Measurements from ENCODE around the gene NISCH. TPM values are rescaled to one million over a fixed set of nuclear protein-coding genes. Genes with fewer than 3 reads are reported as not detected.

Gene NISCH
- total RNA-seq, 8 experiments from 2014 or later: 54.4 to 134 (median 80.6) TPM

GRCh38 chr3:52495777-52496602 lies 40.6 kb downstream of the NISCH start:
- H3K4me1 ChIP-seq (replicated peaks in 1 of 2): no peaks in the 10 kb centered on the region
- H3K27ac ChIP-seq: no peak overlapping the region
- H3K4me3 ChIP-seq: no peak overlapping the region
- ATAC-seq (replicated peaks in 6 of 8): peak; percentile 8 to 85 (median 36)
- in situ Hi-C loops (cut with MboI; ENCODE audit: low pct_unique_long_range_greater_than_20kb in 2 of 9, low sequenced_read_pairs in 9 of 9, unreplicated experiment in 9 of 9): no loop called here
- 39 to 100% (median 95%) methylated on average over 1 to 3 of the region's 16 CpGs; no CpG with 5 or more reads in 4 of the 10 experiments for WGBS, 10 experiments

GRCh38 chr3:52498137-52499054 lies 43.0 kb downstream of the NISCH start:
- Histone ChIP-seq H3K4me1 (replicated peaks in 1 of 2) (no peaks in the 10 kb centered on the region), H3K27ac (no peak overlapping the region), H3K4me3 (no peak overlapping the region)
- in situ Hi-C loops (cut with MboI; ENCODE audit: low pct_unique_long_range_greater_than_20kb in 2 of 9, low sequenced_read_pairs in 9 of 9, unreplicated experiment in 9 of 9): no loop called here
- 68 to 100% (median 70%) methylated on average over 1 to 6 of the region's 24 CpGs; no CpG with 5 or more reads in 4 of the 10 experiments for WGBS, 10 experiments
- peak in 6 of 8 experiments; percentile 12 to 50 (median 16) for ATAC-seq (replicated peaks in 6 of 8)

DNA sequence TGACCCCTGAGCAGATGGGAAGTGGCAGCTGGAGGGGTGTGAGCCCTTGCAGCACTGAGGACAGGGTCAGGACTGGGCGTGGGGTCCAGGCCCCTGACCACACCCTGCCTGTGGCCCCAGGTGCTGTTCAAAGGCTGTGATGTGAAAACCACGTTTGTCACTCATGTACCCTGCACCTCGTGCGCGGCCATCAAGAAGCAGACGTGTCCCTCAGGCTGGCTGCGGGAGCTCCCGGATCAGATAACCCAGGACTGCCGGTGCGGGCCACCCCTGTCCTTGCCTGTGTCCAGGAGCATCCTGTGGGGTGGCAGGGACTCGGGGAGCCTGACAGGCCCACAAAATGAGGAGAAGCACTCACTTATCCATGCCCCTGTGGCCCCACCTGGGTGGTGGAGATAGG lies 45.6 kb downstream of the NISCH start:
- H3K4me1 ChIP-seq (replicated peaks in 1 of 2): peaks cover 4 to 8% of the 10 kb centered on the region in 2 donors
- no peak overlapping the region for H3K27ac ChIP-seq
- H3K4me3 ChIP-seq: no peak overlapping the region
- ATAC-seq (replicated peaks in 6 of 8): no peak
- in situ Hi-C loops (cut with MboI; ENCODE audit: low pct_unique_long_range_greater_than_20kb in 2 of 9, low sequenced_read_pairs in 9 of 9, unreplicated experiment in 9 of 9): no loop called here
- 60 to 87% methylated on average over 1 to 5 of the region's 11 CpGs; no CpG with 5 or more reads in 8 of the 10 experiments for WGBS, 10 experiments

GRCh38 chr3:52502001-52502400 lies 46.6 kb downstream of the NISCH start:
- no peak overlapping the region for H3K4me3 ChIP-seq
- ATAC-seq (replicated peaks in 6 of 8): no peak

DNA sequence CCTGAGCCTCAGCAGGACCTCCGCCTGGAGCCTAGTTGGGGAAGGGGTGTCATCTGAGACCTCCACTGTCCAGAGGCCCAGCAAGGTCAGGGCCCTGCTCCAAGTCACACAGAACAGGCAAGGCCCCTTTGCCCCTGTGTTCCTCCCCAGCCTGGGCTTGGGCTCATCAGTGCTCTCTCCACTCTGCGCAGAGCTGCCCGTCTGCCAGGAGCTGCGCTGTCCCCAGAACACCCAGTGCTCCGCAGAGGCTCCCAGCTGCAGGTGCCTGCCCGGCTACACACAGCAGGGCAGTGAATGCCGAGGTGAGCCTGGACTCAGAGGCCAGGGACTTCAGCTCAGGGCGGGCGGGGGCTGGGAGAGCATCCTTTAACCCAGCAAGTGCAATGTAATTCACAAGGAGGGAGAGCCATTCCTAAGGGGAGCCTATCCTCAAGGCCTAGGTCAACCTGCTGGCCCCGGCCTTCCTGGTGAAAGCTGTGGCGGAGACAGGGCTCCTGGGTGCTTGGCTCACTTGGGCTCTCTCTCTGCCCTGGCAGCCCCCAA lies 47.5 kb downstream of the NISCH start:
- in situ Hi-C loops (cut with MboI; ENCODE audit: low pct_unique_long_range_greater_than_20kb in 2 of 9, low sequenced_read_pairs in 9 of 9, unreplicated experiment in 9 of 9): no loop called here
- Histone ChIP-seq H3K4me1 (replicated peaks in 1 of 2) (peaks cover 4 to 8% of the 10 kb centered on the region in 2 donors), H3K27ac (no peak overlapping the region), H3K4me3 (no peak overlapping the region)
- 17 to 20% methylated on average over 1 of the region's 11 CpGs; no CpG with 5 or more reads in 8 of the 10 experiments for WGBS, 10 experiments
- ATAC-seq (replicated peaks in 6 of 8): peak in 1 of 8 experiments; percentile 7

More at GRCh38 chr3:52502001-52502400, 46.6 kb downstream of the NISCH start:
- no peak overlapping the region for H3K27ac ChIP-seq
- peaks cover 4 to 8% of the 10 kb centered on the region in 2 donors for H3K4me1 ChIP-seq (replicated peaks in 1 of 2)
- 90 to 100% (median 100%) methylated on average over 1 to 3 of the region's 11 CpGs; no CpG with 5 or more reads in 7 of the 10 experiments for WGBS, 10 experiments
- in situ Hi-C loops (cut with MboI; ENCODE audit: low pct_unique_long_range_greater_than_20kb in 2 of 9, low sequenced_read_pairs in 9 of 9, unreplicated experiment in 9 of 9): no loop called here

GRCh38 chr3:52503788-52504424 lies 48.5 kb downstream of the NISCH start:
- in situ Hi-C loops (cut with MboI; ENCODE audit: low pct_unique_long_range_greater_than_20kb in 2 of 9, low sequenced_read_pairs in 9 of 9, unreplicated experiment in 9 of 9): no loop called here
- peak in 1 of 8 experiments; percentile 12 for ATAC-seq (replicated peaks in 6 of 8)
- peaks cover 4 to 8% of the 10 kb centered on the region in 2 donors for H3K4me1 ChIP-seq (replicated peaks in 1 of 2)
- WGBS, 10 experiments: 40% methylated on average over 1 of the region's 23 CpGs; no CpG with 5 or more reads in 9 of the 10 experiments
- no peak overlapping the region for H3K4me3 ChIP-seq
- H3K27ac ChIP-seq: no peak overlapping the region

DNA sequence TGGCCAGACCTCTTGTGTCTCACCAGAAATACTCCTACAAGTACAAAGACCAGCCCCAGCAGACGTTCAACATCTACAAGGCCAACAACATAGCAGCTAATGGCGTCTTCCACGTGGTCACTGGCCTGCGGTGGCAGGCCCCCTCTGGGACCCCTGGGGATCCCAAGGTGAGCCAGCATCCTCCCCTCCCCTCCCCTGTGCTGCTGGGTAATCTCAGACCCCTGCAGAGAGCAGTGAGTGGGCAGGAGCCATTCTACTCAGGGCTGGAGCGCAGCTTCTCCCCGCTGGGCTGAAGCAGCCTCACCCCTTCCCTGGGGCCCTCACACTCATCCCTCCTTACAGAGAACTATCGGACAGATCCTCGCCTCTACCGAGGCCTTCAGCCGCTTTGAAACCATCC lies 49.6 kb downstream of the NISCH start:
- Histone ChIP-seq H3K27ac (no peak overlapping the region), H3K4me3 (no peak overlapping the region), H3K4me1 (replicated peaks in 1 of 2) (peaks cover 4 to 8% of the 10 kb centered on the region in 2 donors)
- in situ Hi-C loops (cut with MboI; ENCODE audit: low pct_unique_long_range_greater_than_20kb in 2 of 9, low sequenced_read_pairs in 9 of 9, unreplicated experiment in 9 of 9): no loop called here
- 90 to 100% (median 100%) methylated on average over 1 to 4 of the region's 10 CpGs; no CpG with 5 or more reads in 7 of the 10 experiments for WGBS, 10 experiments
- no peak for ATAC-seq (replicated peaks in 6 of 8)

DNA sequence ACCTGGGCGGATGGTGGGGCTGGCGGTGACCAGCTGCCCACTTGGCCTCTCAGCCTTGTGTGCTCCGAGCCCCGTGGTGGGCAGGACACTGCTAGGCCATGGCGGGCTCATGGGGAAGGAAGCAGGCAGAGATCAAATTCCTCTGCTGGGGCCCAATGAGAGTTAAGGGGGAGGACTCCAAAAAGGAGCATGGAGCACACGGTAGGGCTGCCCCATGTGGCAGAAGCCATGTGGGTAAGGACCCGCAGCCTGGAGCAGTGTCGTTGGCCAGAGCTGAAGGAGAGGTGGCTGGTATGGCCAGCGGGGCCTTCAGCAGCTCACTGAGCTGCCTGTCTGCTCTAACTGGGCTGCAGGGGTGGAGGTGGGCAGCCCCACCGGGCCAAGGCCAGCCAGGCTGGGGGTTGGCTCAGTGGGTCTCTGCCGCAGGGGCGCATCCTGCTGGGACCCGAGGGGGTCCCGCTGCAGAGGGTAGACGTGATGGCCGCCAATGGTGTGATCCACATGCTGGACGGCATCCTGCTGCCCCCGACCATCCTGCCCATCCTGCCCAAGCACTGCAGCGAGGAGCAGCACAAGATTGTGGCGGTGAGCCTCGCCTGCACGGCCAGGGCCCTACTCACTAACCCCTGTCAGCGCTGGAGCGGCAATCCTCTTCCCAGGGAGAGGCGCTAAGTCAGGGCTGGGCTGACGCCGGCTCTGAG lies 51.0 kb downstream of the NISCH start:
- WGBS, 10 experiments: 63 to 100% (median 88%) methylated on average over 2 to 17 of the region's 27 CpGs; no CpG with 5 or more reads in 6 of the 10 experiments
- ATAC-seq (replicated peaks in 6 of 8): no peak
- Histone ChIP-seq H3K4me1 (replicated peaks in 1 of 2) (peaks cover 4 to 8% of the 10 kb centered on the region in 2 donors), H3K27ac (no peak overlapping the region), H3K4me3 (no peak overlapping the region)
- in situ Hi-C loops (cut with MboI; ENCODE audit: low pct_unique_long_range_greater_than_20kb in 2 of 9, low sequenced_read_pairs in 9 of 9, unreplicated experiment in 9 of 9): no loop called here

DNA sequence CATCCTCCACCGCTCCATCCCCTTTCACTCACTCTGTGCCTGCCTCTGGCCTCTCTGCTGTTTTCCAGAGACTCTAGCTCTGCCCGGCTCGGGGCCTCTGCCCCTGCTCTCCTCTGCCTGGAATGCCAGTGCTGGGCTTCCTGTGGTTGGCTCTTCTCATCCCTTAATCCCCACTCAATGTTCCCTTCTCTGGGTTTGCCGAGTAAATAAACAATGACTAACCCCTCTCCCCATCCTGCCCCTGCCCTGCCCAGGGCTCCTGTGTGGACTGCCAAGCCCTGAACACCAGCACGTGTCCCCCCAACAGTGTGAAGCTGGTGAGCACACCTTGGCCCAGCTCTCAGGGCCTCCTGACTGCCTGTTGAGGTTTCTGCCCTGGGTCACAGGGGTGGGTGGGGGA lies 52.0 kb downstream of the NISCH start:
- Histone ChIP-seq H3K27ac (no peak overlapping the region), H3K4me1 (replicated peaks in 1 of 2) (peaks cover 4 to 8% of the 10 kb centered on the region in 2 donors), H3K4me3 (no peak overlapping the region)
- ATAC-seq (replicated peaks in 6 of 8): no peak
- in situ Hi-C loops (cut with MboI; ENCODE audit: low pct_unique_long_range_greater_than_20kb in 2 of 9, low sequenced_read_pairs in 9 of 9, unreplicated experiment in 9 of 9): no loop called here
- WGBS, 10 experiments: 5 to 93% (median 75%) methylated on average over 1 to 4 of the region's 5 CpGs; no CpG with 5 or more reads in 6 of the 10 experiments

DNA sequence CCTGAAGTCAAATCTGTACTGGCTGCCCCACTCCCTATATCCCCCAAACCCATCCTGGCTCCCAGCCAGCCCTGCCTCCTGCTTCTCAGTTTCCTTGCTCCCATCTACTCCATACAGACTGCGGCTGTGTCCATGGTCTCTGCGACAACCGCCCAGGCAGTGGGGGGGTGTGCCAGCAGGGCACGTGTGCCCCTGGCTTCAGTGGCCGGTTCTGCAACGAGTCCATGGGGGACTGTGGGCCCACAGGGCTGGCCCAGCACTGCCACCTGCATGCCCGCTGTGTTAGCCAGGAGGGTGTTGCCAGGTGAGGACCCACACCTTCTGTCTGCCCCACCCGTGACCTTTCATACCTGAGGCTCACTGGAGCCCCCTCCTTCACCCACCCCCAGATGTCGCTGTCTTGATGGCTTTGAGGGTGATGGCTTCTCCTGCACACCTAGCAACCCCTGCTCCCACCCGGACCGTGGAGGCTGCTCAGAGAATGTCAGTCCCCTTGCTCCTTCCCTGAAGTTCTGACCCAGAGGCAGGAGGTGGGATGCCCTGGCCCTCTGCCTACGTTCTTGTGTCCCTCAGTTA lies 54.4 kb downstream of the NISCH start:
- peak in 2 of 8 experiments; percentile 27 to 31 for ATAC-seq (replicated peaks in 6 of 8)
- in situ Hi-C loops (cut with MboI; ENCODE audit: low pct_unique_long_range_greater_than_20kb in 2 of 9, low sequenced_read_pairs in 9 of 9, unreplicated experiment in 9 of 9): no loop called here
- Histone ChIP-seq H3K4me1 (replicated peaks in 1 of 2) (peaks cover 0 to 6% of the 10 kb centered on the region in 2 donors), H3K4me3 (no peak overlapping the region), H3K27ac (no peak overlapping the region)
- WGBS, 10 experiments: 20 to 100% (median 77%) methylated on average over 3 to 4 of the region's 12 CpGs; no CpG with 5 or more reads in 7 of the 10 experiments

GRCh38 chr3:52511509-52511908 lies 56.1 kb downstream of the NISCH start:
- WGBS, 10 experiments: 60% methylated on average over 2 of the region's 7 CpGs; no CpG with 5 or more reads in 9 of the 10 experiments
- no peak overlapping the region for H3K4me3 ChIP-seq
- peaks cover 0 to 11% of the 10 kb centered on the region in 2 donors for H3K4me1 ChIP-seq (replicated peaks in 1 of 2)
- no peak for ATAC-seq (replicated peaks in 6 of 8)
- in situ Hi-C loops (cut with MboI; ENCODE audit: low pct_unique_long_range_greater_than_20kb in 2 of 9, low sequenced_read_pairs in 9 of 9, unreplicated experiment in 9 of 9): no loop called here
- H3K27ac ChIP-seq: no peak overlapping the region

Data from motor neuron (in vitro differentiated cells).